ENCODE results near the gene CACNA1B.

DNA sequence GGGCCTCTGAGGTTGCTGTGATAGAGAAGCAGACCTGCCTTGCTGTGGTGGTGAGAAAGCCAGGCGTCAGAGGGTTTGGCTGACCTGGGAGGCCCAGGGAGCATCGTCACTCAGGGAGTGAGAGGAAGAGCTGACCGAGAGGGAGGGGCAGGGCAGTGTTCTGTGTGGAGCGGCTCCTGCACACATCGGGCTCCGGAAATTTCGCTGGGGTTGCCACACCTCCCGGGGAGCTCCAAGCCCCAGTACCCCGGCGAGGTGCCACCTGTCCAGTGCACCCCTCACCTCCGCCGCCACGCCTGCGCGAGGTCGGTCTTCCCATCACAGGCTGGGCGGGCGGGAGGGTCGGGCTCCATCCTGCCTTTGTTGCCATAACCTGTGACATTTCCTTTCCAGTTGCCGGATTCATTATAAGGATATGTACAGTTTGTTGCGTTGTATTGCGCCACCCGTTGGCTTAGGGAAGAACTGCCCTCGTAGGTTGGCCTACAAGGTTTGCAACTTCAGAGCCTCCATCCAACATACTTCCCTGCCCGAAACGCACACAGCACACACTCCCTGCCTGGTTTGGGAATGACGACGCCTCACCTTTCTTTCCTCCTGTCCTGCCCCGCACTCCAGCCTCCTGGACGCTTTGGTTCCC, 223.2 kb downstream of the CACNA1B start:
- no peak for TF ChIP-seq EZH2 (IDR thresholded peaks at IDR 0.05; ENCODE audit: low read length, missing control alignments)
- TF ChIP-seq, protein P1, sequence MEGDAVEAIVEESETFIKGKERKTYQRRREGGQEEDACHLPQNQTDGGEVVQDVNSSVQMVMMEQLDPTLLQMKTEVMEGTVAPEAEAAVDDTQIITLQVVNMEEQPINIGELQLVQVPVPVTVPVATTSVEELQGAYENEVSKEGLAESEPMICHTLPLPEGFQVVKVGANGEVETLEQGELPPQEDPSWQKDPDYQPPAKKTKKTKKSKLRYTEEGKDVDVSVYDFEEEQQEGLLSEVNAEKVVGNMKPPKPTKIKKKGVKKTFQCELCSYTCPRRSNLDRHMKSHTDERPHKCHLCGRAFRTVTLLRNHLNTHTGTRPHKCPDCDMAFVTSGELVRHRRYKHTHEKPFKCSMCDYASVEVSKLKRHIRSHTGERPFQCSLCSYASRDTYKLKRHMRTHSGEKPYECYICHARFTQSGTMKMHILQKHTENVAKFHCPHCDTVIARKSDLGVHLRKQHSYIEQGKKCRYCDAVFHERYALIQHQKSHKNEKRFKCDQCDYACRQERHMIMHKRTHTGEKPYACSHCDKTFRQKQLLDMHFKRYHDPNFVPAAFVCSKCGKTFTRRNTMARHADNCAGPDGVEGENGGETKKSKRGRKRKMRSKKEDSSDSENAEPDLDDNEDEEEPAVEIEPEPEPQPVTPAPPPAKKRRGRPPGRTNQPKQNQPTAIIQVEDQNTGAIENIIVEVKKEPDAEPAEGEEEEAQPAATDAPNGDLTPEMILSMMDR (conservative IDR thresholded peaks at IDR 0.05 in 1 of 2, IDR thresholded peaks at IDR 0.05 in 1 of 2; ENCODE audit: low read depth in 1 of 2, low read length in 2 of 2) = no peak

Measured in fibroblast of lung (primary cell).